A673 (cell line): Measurements from ENCODE around the gene DLGAP1. TPM values are rescaled to one million over a fixed set of nuclear protein-coding genes. Genes with fewer than 3 reads are reported as not detected.
A peak's percentile ranks its signal among the peaks of the same experiment; 100 is the strongest.

Experiments
- BruUV-seq: library from RNA; stranded (reverse); fragments of 400-500 nt; replicated peaks from 2 replicates; lab custom pipeline; 2021; lab: Mats Ljungman, UMichigan
- CTCF ChIA-PET: fragments of 300-600 bp; sonication (Branson Sonifier 250); formaldehyde crosslinking; loops from one replicate; lab custom pipeline; 2022; ENCODE audit warnings: antibody characterized with exemption; lab: Charles Lee
- POLR2A ChIA-PET: fragments of 300-600 bp; sonication (Branson Sonifier 250); formaldehyde crosslinking; loops from one replicate; lab custom pipeline; 2022; ENCODE audit warnings: antibody characterized with exemption; ENCODE audit not compliant: low non-redundant PET; lab: Charles Lee
- DNase-seq: peaks from one replicate; pipeline ENCODE4 v3.0.0-alpha.2; 2015; ENCODE audit warnings: low spot score
- H3K27ac ChIP-seq: fragments of 200-600 bp; sonication (generic); 2 replicates; pipeline ENCODE4 v1.5.1; 2016; ENCODE audit warnings: mixed run types, low read depth, mild to moderate bottlenecking, mixed read lengths, antibody characterized with exemption, low read length; ENCODE audit not compliant: poor library complexity, severe bottlenecking
- H3K27me3 ChIP-seq: fragments of 200-600 bp; sonication (generic); replicated peaks from 2 replicates; pipeline ENCODE4 v1.6.1; 2017; ENCODE audit warnings: mixed run types, low read depth, mild to moderate bottlenecking, mixed read lengths, antibody characterized with exemption, low read length; ENCODE audit not compliant: insufficient read depth, poor library complexity
- H3K36me3 ChIP-seq: fragments of 200-600 bp; sonication (generic); 2 replicates; pipeline ENCODE4 v1.6.1; 2016; ENCODE audit warnings: mixed run types, mild to moderate bottlenecking, mixed read lengths, antibody characterized with exemption, low read length; ENCODE audit not compliant: insufficient read depth, poor library complexity, severe bottlenecking
- H3K4me1 ChIP-seq: fragments of 200-600 bp; sonication (generic); 2 replicates; pipeline ENCODE4 v1.6.1; 2017; ENCODE audit warnings: mixed run types, mild to moderate bottlenecking, mixed read lengths, antibody characterized with exemption, low read length; ENCODE audit not compliant: insufficient read depth, poor library complexity, severe bottlenecking
- H3K4me3 ChIP-seq: fragments of 200-600 bp; sonication (generic); 2 replicates; pipeline ENCODE4 v1.5.1; 2016; ENCODE audit warnings: low read depth, mixed run types, mild to moderate bottlenecking, mixed read lengths, low read length; ENCODE audit not compliant: poor library complexity, severe bottlenecking
- H3K9me3 ChIP-seq: fragments of 200-600 bp; sonication (generic); 2 replicates; pipeline ENCODE4 v1.6.1; 2016; ENCODE audit warnings: mixed run types, low read depth, mild to moderate bottlenecking, mixed read lengths, antibody characterized with exemption, low read length; ENCODE audit not compliant: poor library complexity, severe bottlenecking
- EZH2 ChIP-seq: fragments of 200-600 bp; sonication (generic); IDR thresholded peaks from 2 replicates; pipeline ENCODE4 v1.6.1; 2017; ENCODE audit warnings: borderline replicate concordance, low read depth, mild to moderate bottlenecking, mixed read lengths, antibody characterized with exemption, low read length; ENCODE audit not compliant: poor library complexity, severe bottlenecking
- intact Hi-C: fragments of 100-400 bp; cut with micrococcal nuclease; formaldehyde crosslinking; loops from one replicate; pipeline ENCODE4 v1.10.0; 2022; ENCODE audit not compliant: unreplicated experiment
- total RNA-seq: library from RNA; stranded (reverse); gene quantifications from 2 replicates; pipeline ENCODE4 v1.2.3, GENCODE V29; 2021
- TF ChIP-seq, protein P1 (sequence below): fragments of 300-800, 200-600 bp; sonication (generic); conservative IDR thresholded peaks from 2 replicates; pipeline ENCODE4 v1.5.1; 2017; ENCODE audit warnings: low read depth, mild to moderate bottlenecking, antibody characterized with exemption, low read length, moderate library complexity, mixed read lengths

DLGAP1 gene
- total RNA-seq, 1 experiment from 2014 or later: 135 TPM

DNA sequence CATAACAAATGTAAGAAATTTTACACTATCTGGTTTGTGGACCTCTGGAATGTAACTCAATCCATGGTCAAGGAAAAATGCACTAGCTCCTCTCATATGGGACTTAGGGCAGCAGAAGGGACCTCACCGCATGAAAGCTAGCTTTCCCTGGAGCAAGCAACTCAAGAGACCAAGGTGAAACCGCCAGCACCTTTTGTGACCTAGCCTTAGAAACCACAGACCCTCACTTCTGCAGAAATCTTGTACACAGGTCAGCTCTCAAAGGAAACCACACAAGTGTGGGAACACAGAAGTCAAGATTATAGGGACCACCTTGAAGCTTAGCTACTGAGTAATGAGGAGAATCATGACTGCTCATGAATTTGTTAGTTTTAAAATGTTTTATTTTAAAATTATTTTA lies 222.5 kb downstream of the DLGAP1 start:
- Histone ChIP-seq H3K27me3 (no peaks in the 10 kb centered on the region), H3K36me3 (no peaks in the 10 kb centered on the region), H3K4me3 (no peak overlapping the region), H3K9me3 (peaks cover 5% of the 10 kb centered on the region), H3K4me1 (peaks cover 19% of the 10 kb centered on the region), H3K27ac (no peak overlapping the region)
- ChIA-PET POLR2A (interaction anchor here (0.7 kb wide), 1 partner anchor 30 kb away, joined by 3 read pairs; no protein-coding TSS in a partner anchor), CTCF (no interaction called here)
- TF ChIP-seq, protein P1, sequence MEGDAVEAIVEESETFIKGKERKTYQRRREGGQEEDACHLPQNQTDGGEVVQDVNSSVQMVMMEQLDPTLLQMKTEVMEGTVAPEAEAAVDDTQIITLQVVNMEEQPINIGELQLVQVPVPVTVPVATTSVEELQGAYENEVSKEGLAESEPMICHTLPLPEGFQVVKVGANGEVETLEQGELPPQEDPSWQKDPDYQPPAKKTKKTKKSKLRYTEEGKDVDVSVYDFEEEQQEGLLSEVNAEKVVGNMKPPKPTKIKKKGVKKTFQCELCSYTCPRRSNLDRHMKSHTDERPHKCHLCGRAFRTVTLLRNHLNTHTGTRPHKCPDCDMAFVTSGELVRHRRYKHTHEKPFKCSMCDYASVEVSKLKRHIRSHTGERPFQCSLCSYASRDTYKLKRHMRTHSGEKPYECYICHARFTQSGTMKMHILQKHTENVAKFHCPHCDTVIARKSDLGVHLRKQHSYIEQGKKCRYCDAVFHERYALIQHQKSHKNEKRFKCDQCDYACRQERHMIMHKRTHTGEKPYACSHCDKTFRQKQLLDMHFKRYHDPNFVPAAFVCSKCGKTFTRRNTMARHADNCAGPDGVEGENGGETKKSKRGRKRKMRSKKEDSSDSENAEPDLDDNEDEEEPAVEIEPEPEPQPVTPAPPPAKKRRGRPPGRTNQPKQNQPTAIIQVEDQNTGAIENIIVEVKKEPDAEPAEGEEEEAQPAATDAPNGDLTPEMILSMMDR: no peak
- no peak for TF ChIP-seq EZH2
- no peak for DNase-seq
- intact Hi-C loops: no loop called here
- BruUV-seq: no TSS peak

DNA sequence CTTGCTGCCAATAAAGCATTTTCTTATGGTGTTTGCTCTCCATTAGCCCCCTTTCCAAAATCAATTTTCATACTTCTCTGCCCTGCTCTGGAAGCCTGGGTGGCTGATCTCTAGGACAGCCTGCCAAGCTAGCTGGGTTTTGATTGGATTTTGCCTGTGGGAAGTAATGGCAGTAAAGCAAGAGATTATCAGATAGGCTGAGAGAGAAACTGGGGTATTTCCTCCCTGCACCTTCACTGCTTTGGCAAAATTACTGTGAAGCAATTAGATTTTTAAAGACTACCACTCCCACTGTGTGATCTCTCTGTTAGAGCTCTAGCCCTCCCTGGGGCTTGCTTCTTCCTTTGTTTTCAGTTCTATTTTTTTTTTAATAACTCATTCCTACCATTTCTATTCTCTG lies 223.8 kb downstream of the DLGAP1 start:
- BruUV-seq: no TSS peak

DNA sequence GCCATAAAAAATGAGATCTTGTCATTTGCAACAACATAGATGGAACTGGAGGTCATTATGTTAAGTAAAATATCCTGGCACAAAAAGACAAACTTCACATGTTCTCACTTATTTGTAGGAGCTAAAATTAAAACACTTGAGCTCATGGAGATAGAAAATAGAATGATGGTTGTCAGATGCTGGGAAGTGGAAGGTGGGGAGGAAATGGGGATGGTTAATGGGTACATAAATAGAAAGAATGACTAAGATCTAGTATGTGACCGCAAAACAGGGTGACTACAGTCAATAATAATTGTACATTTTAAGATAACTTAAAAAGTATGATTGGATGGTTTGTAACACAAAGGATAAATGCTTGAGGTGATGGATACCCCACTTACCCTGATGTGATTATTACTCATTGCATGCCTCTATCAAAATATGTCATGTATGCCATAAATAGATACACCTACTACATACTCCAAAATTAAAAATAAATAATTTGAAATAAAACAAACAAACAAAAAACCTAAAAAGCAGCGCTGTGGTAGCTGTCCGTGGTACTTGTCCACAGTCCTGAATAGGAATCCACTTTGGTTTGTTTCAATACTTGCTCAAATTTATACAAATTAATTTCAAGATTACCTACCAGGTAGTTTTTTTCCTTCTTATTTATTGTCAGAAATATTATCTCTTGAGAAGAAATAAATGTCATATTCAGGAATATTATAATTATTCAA lies 224.5 kb downstream of the DLGAP1 start:
- Histone ChIP-seq H3K27me3 (no peaks in the 10 kb centered on the region), H3K27ac (no peak overlapping the region), H3K36me3 (no peaks in the 10 kb centered on the region), H3K4me1 (peaks cover 19% of the 10 kb centered on the region), H3K9me3 (peaks cover 5% of the 10 kb centered on the region), H3K4me3 (no peak overlapping the region)
- CTCF ChIA-PET: no interaction called here
- intact Hi-C loops: no loop called here
- no TSS peak for BruUV-seq
- TF ChIP-seq, protein P1: no peak
- no peak for TF ChIP-seq EZH2
- POLR2A ChIA-PET: no interaction called here
- no peak for DNase-seq

More for the DNA sequence above, 223.8 kb downstream of the DLGAP1 start:
- intact Hi-C loops: no loop called here
- POLR2A ChIA-PET: no interaction called here
- TF ChIP-seq, protein P1: no peak
- no peak for TF ChIP-seq EZH2
- H3K9me3 ChIP-seq: peaks cover 5% of the 10 kb centered on the region
- H3K27ac ChIP-seq: no peak overlapping the region
- H3K36me3 ChIP-seq: no peaks in the 10 kb centered on the region
- CTCF ChIA-PET: no interaction called here
- peak; percentile 38 for DNase-seq
- no peaks in the 10 kb centered on the region for H3K27me3 ChIP-seq
- H3K4me3 ChIP-seq: no peak overlapping the region
- peaks cover 19% of the 10 kb centered on the region for H3K4me1 ChIP-seq
